NCI-H1930 (cell line): ENCODE measurements around the gene PPP2R5C.

Source experiments
- DNase-seq, 2 experiments: peaks; one replicate each; lab custom pipeline; 2025; lab: John Stamatoyannopoulos, UW

Gene PPP2R5C

GRCh38 chr14:101865288-101865687 is 103.8 kb downstream of the PPP2R5C start:
- DNase-seq, result no peak

GRCh38 chr14:101867854-101868253 is 106.3 kb downstream of the PPP2R5C start:
- no peak for DNase-seq

- no peak for DNase-seq
Measured at GRCh38 chr14:101869217-101869616, 107.7 kb downstream of the PPP2R5C start.

- no peak for DNase-seq
Measured at GRCh38 chr14:101870273-101870939, 108.9 kb downstream of the PPP2R5C start.

- DNase-seq, result no peak
Measured at GRCh38 chr14:101872346-101872745, 110.8 kb downstream of the PPP2R5C start.

- no peak for DNase-seq
Measured at GRCh38 chr14:101873076-101873825, 111.7 kb downstream of the PPP2R5C start.

GRCh38 chr14:101873991-101874390 is 112.5 kb downstream of the PPP2R5C start:
- no peak for DNase-seq

- no peak for DNase-seq
Measured at GRCh38 chr14:101875041-101875726, 113.7 kb downstream of the PPP2R5C start.

- no peak for DNase-seq
Measured at GRCh38 chr14:101875727-101876554, 114.4 kb downstream of the PPP2R5C start.

GRCh38 chr14:101876555-101876938 is 115.0 kb downstream of the PPP2R5C start:
- DNase-seq, result no peak

- no peak for DNase-seq
Measured at GRCh38 chr14:101877766-101878165, 116.3 kb downstream of the PPP2R5C start.

- DNase-seq, result no peak
Measured at GRCh38 chr14:101878211-101878821, 116.8 kb downstream of the PPP2R5C start.

GRCh38 chr14:101878822-101879528 is 117.5 kb downstream of the PPP2R5C start:
- no peak for DNase-seq

GRCh38 chr14:101879529-101880336 is 118.2 kb downstream of the PPP2R5C start:
- DNase-seq, result no peak

GRCh38 chr14:101881426-101881825 is 119.9 kb downstream of the PPP2R5C start:
- DNase-seq, result no peak

GRCh38 chr14:101882141-101882935 is 120.8 kb downstream of the PPP2R5C start:
- DNase-seq, result no peak

GRCh38 chr14:101884089-101884933 is 122.8 kb downstream of the PPP2R5C start:
- DNase-seq, result no peak

GRCh38 chr14:101884934-101885576 is 123.5 kb downstream of the PPP2R5C start:
- DNase-seq, result no peak
